Measurements from ENCODE around the gene JAML. TPM values are rescaled to one million over a fixed set of nuclear protein-coding genes. Genes with fewer than 3 reads are reported as not detected.

JAML gene
- total and polyA plus RNA-seq, 2 of the 8 experiments (the other 6 are each of a cell fraction or from before 2014, with no cell fraction given): 0.12 to 0.58 TPM

GRCh38 chr11:118205606-118206378 is 19.0 kb downstream of the JAML start:
- Histone ChIP-seq H3K14ac (ENCODE audit: insufficient read length) (no peak overlapping the region), H3K9ac (replicated peaks in 1 of 4; ENCODE audit: extremely low read depth in 1 of 4, low read depth in 3 of 4, low read length in 3 of 4) (no peak overlapping the region), H3K23ac (ENCODE audit: insufficient read length) (no peak overlapping the region), H4K20me1 (replicated peaks in 1 of 2; ENCODE audit: control insufficient read depth in 1 of 2, insufficient read depth in 2 of 2, low read length in 2 of 2) (no peaks in the 10 kb centered on the region), H3K4ac (replicated peaks; ENCODE audit: insufficient read length, low read depth, low read length) (no peak overlapping the region), H3K23me2 (ENCODE audit: low read depth, low read length) (peaks cover 2% of the 10 kb centered on the region; the same call in 1 of the 2 replicates), H2BK20ac (ENCODE audit: low read length) (no peak overlapping the region), H3K9me3 (ENCODE audit: insufficient read depth in 2 of 2, low read depth in 1 of 2, low read length in 1 of 2) (no peaks in the 10 kb centered on the region), H4K8ac (ENCODE audit: extremely low read depth, insufficient read depth, low read length) (no peak overlapping the region), H3K36me3 (ENCODE audit: control insufficient read depth in 2 of 4, insufficient read depth in 4 of 4, low read length in 3 of 4) (no peaks in the 10 kb centered on the region), H4K5ac (ENCODE audit: insufficient read length, low read depth, low read length) (no peak overlapping the region), H3K27me3 (replicated peaks in 1 of 4; ENCODE audit: control insufficient read depth in 3 of 4, extremely low read depth in 1 of 4, insufficient read depth in 3 of 4, low read length in 3 of 4) (peaks cover 0 to 2% (median under 1%) of the 10 kb centered on the region in 4 experiments; a peak in 2 of 7 replicates), H3K18ac (ENCODE audit: extremely low read depth, low read length) (no peak overlapping the region), H2BK12ac (ENCODE audit: low read depth, low read length) (no peak overlapping the region), H3K27ac (ENCODE audit: low read depth, low read length) (no peak overlapping the region), H2BK5ac (ENCODE audit: low read depth, low read length) (no peak overlapping the region), H3K79me1 (ENCODE audit: low read depth, low read length) (no peaks in the 10 kb centered on the region), H3K56ac (replicated peaks; ENCODE audit: insufficient read length, low read depth, low read length) (no peak overlapping the region), H3K4me3 (ENCODE audit: extremely low read depth in 1 of 4, insufficient read depth in 2 of 4, low read depth in 3 of 4, low read length in 4 of 4) (no peak overlapping the region), H3K4me1 (replicated peaks in 1 of 4; ENCODE audit: control insufficient read depth in 3 of 4, insufficient read depth in 4 of 4, low read length in 3 of 4) (peaks cover 3 to 6% (median 4%) of the 10 kb centered on the region in 4 experiments; a peak in 3 of 7 replicates), H2AFZ (ENCODE audit: low read length) (no peak overlapping the region), H2BK120ac (replicated peaks; ENCODE audit: low read depth, low read length) (no peak overlapping the region), H3K4me2 (ENCODE audit: insufficient read depth in 1 of 2, low read depth in 2 of 2, low read length in 2 of 2) (no peak overlapping the region), H4K91ac (replicated peaks; ENCODE audit: insufficient read length, low read length) (no peak overlapping the region), H2BK15ac (ENCODE audit: low read length) (no peak overlapping the region), H2AK5ac (ENCODE audit: low read depth, low read length) (no peak overlapping the region), H3K79me2 (ENCODE audit: control insufficient read depth in 1 of 2, insufficient read depth in 2 of 2, low read length in 2 of 2) (no peaks in the 10 kb centered on the region)
- ChIA-PET POLR2A (ENCODE audit: partially characterized antibody) (interaction anchor here (1.0 kb wide), 1 partner anchor 8 kb away, joined by 3 read pairs; no protein-coding TSS in a partner anchor), CTCF (ENCODE audit: partially characterized antibody) (interaction anchor here (0.6 kb wide), 1 partner anchor 127 kb away, joined by 3 read pairs; no protein-coding TSS in a partner anchor)
- DNase-seq (ENCODE audit: low read depth in 1 of 2, low spot score in 2 of 2) (no peak), FAIRE-seq (no peak)
- 91% methylated on average over 9 of the region's 9 CpGs; no CpG with 5 or more reads in 1 of the 2 experiments for WGBS, 2 experiments (ENCODE audit: extremely low coverage in 1 of 2, insufficient coverage in 1 of 2, insufficient read length in 1 of 2, insufficient replicate concordance in 2 of 2, low coverage in 1 of 2, low lambda C conversion rate in 2 of 2, missing lambda C conversion rate in 1 of 2)
- TF ChIP-seq HDAC6 (IDR thresholded peaks at IDR 0.05; ENCODE audit: low read depth, low read length): no peak
- TF ChIP-seq NANOG (IDR thresholded peaks at IDR 0.05; ENCODE audit: insufficient read depth, low read depth, low read length, poor library complexity, severe bottlenecking): no peak
- no peak for TF ChIP-seq POLR2A (IDR thresholded peaks at IDR 0.05; ENCODE audit: control extremely low read depth in 1 of 2, low read depth in 2 of 2, low read length in 2 of 2)
- no peak for TF ChIP-seq CBX8 (IDR thresholded peaks at IDR 0.05; ENCODE audit: borderline replicate concordance, low read depth, low read length)
- TF ChIP-seq YY1 (IDR thresholded peaks at IDR 0.05; ENCODE audit: low read depth, low read length): no peak
- no peak for TF ChIP-seq BRCA1 (IDR thresholded peaks at IDR 0.05; ENCODE audit: low read depth, low read length)

Data from H1 (cell line).